ENCODE results near the gene ZNF213. TPM values are rescaled to one million over a fixed set of nuclear protein-coding genes. Genes with fewer than 3 reads are reported as not detected.
A peak's percentile ranks its signal among the peaks of the same experiment; 100 is the strongest.

The ZNF213 gene
- total RNA-seq, 1 donor from 2014 or later, result 13.4 TPM

GRCh38 chr16:3145151-3145550 is 10.3 kb downstream of the ZNF213 start:
- no peak for DNase-seq (ENCODE audit: low spot score, unreplicated experiment)
- no peak overlapping the region for H3K27ac Mint-ChIP-seq

GRCh38 chr16:3145660-3146059 is 10.8 kb downstream of the ZNF213 start:
- Mint-ChIP-seq H3K36me3 (ENCODE audit: insufficient read depth) (peaks cover 7% of the 10 kb centered on the region), H3K4me1 (ENCODE audit: low read depth) (peaks cover 1% of the 10 kb centered on the region)

More at GRCh38 chr16:3145151-3145550, 10.3 kb downstream of the ZNF213 start:
- Mint-ChIP-seq H3K9me3 (ENCODE audit: low read depth) (no peaks in the 10 kb centered on the region), H3K4me3 (ENCODE audit: low read depth) (no peak overlapping the region), H3K36me3 (ENCODE audit: insufficient read depth) (peaks cover 7% of the 10 kb centered on the region), H3K27me3 (peaks cover 6% of the 10 kb centered on the region), H3K4me1 (ENCODE audit: low read depth) (no peaks in the 10 kb centered on the region)
- no peak for TF ChIP-seq CTCF (IDR thresholded peaks at IDR 0.05; ENCODE audit: unreplicated experiment)

GRCh38 chr16:3147046-3147756 is 12.4 kb downstream of the ZNF213 start:
- peaks cover 16% of the 10 kb centered on the region for H3K27me3 Mint-ChIP-seq
- peaks cover 4% of the 10 kb centered on the region for H3K36me3 Mint-ChIP-seq (ENCODE audit: insufficient read depth)
- no peak overlapping the region for H3K27ac Mint-ChIP-seq
- no peaks in the 10 kb centered on the region for H3K9me3 Mint-ChIP-seq (ENCODE audit: low read depth)
- no peak for TF ChIP-seq CTCF (IDR thresholded peaks at IDR 0.05; ENCODE audit: unreplicated experiment)
- DNase-seq (ENCODE audit: low spot score, unreplicated experiment), result no peak
- no peak overlapping the region for H3K4me3 Mint-ChIP-seq (ENCODE audit: low read depth)
- H3K4me1 Mint-ChIP-seq (ENCODE audit: low read depth), result peaks cover 3% of the 10 kb centered on the region

More at GRCh38 chr16:3145660-3146059, 10.8 kb downstream of the ZNF213 start:
- Mint-ChIP-seq H3K9me3 (ENCODE audit: low read depth) (no peaks in the 10 kb centered on the region), H3K27ac (no peak overlapping the region), H3K4me3 (ENCODE audit: low read depth) (no peak overlapping the region), H3K27me3 (peaks cover 8% of the 10 kb centered on the region)
- no peak for DNase-seq (ENCODE audit: low spot score, unreplicated experiment)
- no peak for TF ChIP-seq CTCF (IDR thresholded peaks at IDR 0.05; ENCODE audit: unreplicated experiment)

DNA sequence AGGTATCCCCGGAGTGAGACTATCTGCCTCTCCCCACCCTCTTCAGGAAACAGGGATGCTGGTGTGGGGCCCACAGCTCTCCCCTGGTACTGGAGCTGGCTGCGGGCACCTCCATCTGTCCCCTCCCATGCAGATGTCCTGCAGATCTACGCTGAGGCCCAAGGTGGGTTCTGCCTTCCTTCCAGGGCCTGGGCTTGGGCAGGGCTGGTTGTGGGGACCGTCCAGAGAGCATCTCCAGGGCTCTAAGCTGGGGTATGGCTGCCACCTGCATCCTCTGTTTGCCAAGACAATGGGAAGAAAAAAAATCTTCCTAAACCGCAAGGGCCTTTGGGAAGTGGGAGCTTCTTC is 12.9 kb downstream of the ZNF213 start:
- Mint-ChIP-seq H3K27me3 (peaks cover 21% of the 10 kb centered on the region), H3K36me3 (ENCODE audit: insufficient read depth) (no peaks in the 10 kb centered on the region), H3K4me3 (ENCODE audit: low read depth) (no peak overlapping the region), H3K27ac (no peak overlapping the region), H3K9me3 (ENCODE audit: low read depth) (no peaks in the 10 kb centered on the region), H3K4me1 (ENCODE audit: low read depth) (peaks cover 3% of the 10 kb centered on the region)
- DNase-seq (ENCODE audit: low spot score, unreplicated experiment), result no peak
- TF ChIP-seq CTCF (IDR thresholded peaks at IDR 0.05; ENCODE audit: unreplicated experiment), result no peak

- peaks cover 23% of the 10 kb centered on the region for H3K27me3 Mint-ChIP-seq
- peaks cover 3% of the 10 kb centered on the region for H3K4me1 Mint-ChIP-seq (ENCODE audit: low read depth)
- no peak for TF ChIP-seq CTCF (IDR thresholded peaks at IDR 0.05; ENCODE audit: unreplicated experiment)
- peak overlapping the region; percentile 87 for H3K4me3 Mint-ChIP-seq (ENCODE audit: low read depth)
- H3K9me3 Mint-ChIP-seq (ENCODE audit: low read depth), result no peaks in the 10 kb centered on the region
- DNase-seq (ENCODE audit: low spot score, unreplicated experiment), result no peak
- H3K27ac Mint-ChIP-seq, result no peak overlapping the region
- no peaks in the 10 kb centered on the region for H3K36me3 Mint-ChIP-seq (ENCODE audit: insufficient read depth)
Measured at GRCh38 chr16:3148256-3149192, 13.7 kb downstream of the ZNF213 start.

All from progenitor cell of endocrine pancreas (in vitro differentiated cells).